ENCODE data around the gene MEF2C.
"Not testable (repeated sequence)": the region's sequence is repeated elsewhere in the genome, so short reads cannot be mapped to it uniquely, and the experiment has no call there.

MEF2C gene

DNA sequence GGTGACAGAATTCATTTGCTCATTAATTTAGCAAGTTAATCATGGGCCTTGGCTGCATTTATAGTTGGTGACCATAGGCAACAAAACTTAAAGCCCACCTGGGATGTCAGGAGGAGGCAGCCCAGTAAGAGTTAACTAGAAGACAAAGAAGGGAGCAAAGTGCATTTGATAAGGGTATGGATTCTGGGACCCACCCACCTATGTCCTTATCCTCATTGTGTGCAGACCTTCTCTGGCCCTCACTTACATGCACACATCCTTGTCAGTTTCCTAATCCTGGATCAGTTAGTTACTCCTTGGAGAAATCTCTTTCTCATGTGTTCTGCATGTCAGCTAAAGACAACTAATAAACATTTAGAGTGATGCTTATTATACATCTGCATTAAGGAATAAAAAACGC is 24.6 kb downstream of the MEF2C start:
- DNase-seq: no peak

DNA sequence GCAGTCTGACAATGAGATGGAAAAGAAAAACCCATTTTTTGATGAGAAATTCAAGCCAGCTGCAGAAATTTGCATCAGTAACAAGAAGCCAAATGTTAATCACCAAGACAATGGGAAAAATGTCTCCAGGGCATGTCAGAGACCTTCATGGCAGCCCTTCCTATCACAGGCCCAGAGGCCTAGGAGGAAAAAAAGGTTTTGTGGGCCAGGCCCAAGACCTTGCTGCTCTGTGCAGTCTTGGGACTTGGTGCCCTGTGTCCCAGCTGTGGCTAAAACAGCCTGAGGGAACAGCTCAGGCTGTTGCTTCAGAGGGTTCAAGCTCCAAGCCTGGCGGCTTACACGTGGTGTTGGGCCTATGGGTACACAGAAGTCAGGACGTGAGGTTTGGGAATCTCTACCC is 26.6 kb downstream of the MEF2C start:
- not testable (repeated sequence) for DNase-seq

DNA sequence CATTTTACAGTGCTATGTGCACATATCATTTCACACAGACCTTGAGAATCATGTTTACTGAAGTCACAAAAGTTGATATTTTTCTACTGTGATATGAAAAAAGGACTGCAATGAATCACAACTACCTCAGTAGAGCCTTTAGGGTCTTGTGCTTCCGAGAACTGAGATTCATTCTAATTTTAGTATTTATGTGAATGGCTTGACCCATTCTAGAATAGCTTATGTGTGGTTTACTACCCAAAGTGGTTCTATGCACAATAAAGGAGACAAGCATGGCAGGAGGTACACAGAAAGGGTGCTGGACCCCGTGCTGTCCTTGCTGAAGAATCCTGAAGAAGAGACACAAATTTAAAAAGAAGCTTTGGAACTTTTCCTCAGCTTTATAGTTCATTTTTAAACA is 28.2 kb downstream of the MEF2C start:
- DNase-seq: no peak

DNA sequence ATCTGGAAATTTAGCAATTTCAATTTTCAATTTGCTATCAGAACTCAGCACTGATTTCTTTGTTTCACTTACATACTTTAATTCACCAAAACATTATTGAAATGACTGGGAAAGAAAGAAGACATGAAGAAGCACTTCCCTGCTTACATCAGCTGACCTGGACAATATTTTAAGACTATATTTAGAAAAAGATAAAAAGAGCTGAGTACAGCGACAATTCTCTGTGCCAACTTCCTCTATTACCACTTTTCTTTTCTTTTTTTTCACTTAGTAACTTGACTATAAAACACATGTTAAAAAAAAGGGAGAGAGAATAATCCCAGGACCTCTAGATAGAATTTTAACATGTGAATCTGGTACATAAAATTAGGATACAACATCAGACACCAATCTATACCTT is 35.6 kb downstream of the MEF2C start:
- no peak for DNase-seq

DNA sequence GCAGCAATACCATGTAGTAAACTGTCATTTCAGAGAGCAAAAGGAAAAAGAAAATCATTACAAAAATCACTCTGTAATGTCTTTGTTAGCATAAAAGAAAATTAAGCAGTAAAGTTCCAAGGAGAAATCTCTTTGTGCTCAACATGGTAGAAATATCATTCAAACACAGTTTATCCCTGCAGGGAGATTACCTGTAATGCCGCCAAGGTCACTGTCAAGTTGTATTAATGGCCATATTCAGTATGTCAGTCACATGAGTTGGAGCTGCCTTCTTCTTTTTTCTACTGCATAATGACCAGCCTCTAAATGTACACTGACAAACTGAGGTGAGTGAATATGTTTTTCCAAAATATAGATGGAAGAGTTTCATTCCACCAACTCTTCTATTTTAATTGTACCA is 36.5 kb downstream of the MEF2C start:
- DNase-seq: no peak

DNA sequence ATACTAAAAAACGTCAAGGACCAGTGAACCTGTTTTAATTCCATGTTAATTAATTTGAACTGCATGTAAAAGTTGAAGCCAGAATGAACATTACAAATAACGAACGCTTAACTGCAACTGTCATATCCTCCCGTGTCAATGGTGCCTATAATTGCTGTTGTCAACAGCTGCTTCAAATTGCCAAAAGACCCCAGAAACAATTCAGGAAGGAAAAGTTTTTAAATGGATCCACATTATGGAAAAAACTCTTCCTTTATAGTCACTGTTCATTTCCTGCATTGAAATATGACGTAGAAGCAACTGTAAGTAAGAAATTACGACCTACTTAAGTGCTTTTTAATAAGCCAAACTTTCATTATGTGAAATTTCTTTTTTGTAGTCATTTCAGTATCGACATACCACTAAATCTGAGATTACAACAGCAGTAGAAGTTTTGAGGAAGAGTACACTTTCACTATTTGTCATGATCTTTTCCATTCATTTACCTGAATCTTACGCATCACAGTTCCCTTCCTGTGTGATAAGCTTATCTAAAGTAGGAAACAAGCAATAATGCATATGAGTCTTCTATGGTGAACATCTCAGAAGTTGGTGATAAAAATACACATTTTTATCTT is 37.8 kb downstream of the MEF2C start:
- DNase-seq: no peak

DNA sequence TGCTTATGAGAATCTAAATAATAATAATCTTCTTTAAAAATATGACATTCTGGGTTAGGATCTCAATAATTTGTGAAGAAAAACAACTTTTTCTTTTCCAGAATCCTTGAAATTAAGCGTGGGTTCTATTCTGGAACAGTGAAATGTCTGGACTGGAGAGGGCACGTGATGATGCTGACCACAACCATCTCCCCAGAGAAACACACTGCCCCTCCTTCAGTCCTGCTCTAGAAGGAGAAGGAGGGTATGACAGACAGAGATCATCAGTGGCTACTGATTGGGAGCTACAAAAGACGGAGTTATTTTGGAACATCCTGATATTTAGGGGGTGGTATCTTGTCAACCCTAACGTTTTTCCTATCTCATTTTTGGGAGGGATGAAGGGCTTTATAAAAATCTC is 40.2 kb downstream of the MEF2C start:
- no peak for DNase-seq

DNA sequence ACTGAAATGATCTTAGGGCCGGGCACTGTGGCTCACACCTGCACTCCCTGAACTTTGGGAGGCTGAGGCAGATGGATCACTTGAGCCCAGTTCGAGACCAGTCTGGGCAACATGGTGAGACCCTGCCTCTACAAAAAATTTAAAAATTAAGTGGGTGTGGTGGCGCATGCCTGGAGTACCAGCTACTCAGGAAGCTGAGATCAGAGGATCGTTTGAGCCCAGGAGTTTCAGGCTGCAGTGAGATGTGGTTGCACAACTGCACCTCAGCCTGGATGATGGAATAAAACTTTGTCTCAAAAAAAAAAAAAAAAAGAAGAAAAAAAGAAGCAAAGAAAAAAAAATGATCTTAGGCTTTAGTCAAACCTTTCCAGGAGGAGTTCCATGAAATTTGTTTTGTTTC is 41.8 kb downstream of the MEF2C start:
- no peak for DNase-seq

DNA sequence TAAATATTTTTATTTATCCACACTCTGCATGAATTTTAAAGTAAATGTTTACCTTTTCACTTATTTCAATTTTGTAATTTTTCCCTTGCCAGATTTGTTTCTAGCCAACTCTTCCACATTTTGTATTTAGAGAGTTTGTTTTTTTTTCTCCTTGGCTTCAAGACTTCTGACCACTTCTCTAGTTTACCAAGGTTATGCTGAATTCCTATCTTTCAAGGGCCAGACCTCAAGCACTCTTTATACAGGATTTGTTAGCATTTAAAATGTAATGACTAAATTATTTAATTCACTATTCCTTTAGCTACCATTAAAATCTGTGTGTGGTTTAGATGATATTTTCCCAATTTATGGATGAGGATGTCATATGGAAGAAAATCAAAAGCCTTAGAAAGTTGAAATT is 42.5 kb downstream of the MEF2C start:
- DNase-seq: no peak

DNA sequence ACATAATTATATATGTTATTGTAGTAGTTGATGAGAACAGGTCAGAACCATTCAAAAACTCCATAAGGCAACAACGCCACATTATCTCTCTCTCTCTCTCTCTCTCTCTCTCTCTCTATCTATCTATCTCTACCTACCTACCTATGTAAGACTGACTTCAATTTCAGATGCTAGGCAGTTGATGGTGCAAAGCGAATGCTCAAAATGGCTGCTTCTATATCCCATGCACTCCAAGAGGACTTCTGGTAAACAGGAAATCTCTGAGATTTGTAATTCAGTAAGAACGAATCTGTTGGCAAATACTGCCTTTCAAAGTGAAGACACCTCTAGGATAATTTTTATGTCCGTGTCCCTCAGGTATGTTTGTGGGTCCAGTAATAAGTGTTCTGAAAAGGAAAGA is 43.7 kb downstream of the MEF2C start:
- DNase-seq: no peak

DNA sequence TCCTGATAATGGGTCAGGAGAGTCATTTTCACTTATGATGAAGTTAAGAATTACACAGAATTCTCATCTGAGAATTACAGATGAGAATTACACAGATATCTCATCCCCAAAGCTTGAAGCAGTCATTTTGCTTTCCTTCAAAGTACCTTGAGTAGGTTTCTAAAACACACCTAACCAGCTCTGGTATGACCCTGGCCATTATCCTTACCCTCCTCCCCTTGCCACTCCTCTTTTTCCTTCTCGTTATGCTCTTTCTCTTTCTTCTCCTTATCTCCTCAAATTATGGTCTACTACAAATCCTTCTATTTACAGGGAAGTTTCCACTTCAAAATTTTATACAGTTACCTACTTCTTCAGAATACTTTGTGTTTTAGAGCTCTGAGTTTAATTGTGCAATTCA is 44.5 kb downstream of the MEF2C start:
- no peak for DNase-seq

DNA sequence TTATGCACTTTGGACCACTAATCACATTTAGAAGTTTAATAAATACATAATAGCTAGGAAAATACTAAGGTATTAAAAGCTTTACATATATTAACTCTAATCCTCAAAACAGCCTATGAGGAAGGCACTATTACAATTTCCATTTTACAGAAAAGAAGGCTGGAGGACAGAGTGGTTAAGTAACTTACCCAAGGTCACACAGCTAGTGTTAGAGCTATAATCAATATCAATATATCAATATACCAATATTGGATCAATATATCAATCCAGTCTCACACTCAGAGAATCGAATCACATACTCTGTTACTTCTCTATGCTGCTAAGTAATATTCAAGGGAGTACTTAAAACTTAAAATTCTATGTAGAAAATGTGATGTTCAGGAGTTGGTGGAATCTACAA is 45.2 kb downstream of the MEF2C start:
- no peak for DNase-seq

DNA sequence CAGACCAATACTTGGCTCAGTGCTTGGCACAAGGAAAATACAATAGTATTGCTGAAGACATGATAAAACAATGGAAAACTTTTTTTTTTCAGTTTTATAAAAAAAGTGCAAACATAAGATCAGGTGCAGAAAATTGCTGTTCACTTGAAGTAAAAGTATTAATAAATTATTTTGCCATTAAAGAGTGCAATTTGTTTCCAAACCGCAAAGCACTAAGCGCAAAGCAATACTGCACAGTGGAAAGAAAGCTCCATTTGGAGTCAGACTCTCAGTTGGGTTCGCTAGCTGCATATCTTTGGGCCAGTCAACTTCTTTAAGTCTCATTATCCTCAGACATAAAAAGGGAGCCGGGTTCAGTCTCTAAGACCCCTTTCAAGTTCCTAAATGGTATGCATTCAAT is 45.8 kb downstream of the MEF2C start:
- DNase-seq: no peak

DNA sequence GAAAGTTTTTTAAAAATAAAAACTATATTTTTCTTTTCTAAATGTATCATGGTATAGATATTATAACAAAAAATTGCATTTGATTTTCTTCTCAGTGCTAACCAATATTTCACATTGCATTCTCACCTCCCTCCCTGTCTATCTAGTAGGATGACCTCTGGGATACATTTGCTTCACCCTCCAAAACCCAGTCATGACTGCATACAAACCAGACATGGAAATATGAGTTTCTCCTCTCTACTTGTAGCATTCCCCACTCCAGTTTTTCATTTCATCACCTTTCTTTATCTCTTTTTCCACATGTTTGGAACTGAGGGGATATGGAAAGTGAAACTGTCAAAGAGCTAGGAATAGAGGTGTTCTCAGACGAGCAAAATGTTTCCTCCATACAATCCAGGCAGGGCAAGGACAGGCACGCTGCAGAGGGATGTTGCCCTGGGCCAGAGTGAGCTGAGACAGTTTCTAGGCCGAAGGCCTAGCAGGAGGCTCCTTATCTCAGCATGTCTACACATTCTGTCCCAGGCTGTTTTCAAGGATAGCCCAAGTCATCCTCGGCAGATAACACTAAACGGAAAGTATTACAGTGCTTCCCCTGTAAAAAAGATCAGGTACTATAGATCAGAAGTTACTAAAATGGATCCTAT is 46.7 kb downstream of the MEF2C start:
- no peak for DNase-seq

DNA sequence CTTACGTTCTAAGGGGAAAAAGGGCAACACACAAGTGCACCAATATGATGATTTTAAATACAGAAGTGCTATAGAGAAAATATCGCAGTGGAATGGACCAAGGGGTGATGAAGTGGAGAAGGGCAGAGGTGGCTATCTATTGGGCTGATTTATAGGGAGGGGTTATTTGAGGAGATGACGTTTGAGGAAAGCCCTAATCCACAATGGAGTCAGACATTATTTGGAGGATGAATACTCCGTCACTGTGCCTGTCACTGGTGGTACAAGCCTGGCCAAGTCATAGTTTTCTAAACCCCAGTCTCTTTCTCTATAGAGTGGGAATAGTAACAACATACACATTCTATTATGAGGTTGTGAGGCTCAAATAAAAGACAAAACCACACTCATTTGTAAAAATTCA is 48.5 kb downstream of the MEF2C start:
- DNase-seq: no peak

DNA sequence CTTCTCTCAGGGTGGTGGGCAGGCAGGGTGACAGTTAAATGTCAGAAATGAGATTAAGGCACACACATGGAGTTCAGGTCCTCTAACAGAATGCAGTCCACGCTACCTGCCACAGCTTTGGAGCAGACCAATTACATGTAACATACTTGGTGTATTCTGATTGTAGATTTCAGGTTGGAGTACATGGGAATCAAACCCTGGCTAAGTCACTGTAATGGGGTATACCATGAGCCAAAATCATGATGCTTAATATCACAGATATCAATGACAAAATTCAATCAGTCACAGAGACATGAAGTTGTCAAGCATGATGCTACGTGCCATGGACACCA is 48.9 kb downstream of the MEF2C start:
- no peak for DNase-seq

DNA sequence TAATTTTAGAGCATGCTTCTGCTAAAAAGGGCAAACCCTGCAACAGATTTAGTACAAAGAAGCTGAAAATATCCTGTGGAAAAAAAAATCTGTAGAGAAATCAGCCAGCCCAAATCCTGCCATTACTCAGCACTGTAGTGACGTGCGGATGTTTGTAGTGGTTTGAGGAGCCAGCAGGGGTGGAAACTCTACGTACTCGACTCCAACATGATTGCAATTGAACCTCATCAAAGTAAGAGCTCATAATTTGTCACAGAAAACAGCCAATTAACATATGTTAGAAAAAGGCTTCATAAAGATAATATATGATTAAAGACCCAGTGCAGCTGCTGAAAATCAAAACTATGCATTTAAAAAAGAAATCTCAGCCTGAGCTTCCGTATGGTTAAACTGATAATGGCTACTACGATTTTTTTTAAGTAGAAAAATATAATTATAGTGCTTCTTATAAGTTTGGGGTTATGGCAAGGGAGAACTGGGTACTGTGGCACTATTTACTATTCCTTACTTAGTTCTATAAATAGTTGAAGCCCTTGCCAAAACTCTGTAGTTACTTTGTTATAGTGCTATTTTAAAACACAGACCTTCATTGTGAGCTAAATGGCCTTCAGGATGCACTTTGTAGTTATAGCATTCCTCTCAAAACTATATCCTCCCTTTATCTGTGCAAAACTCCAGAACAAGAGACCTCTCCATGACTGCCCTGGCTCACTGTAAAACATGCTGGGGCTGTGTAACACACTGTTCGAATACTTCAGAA is 49.4 kb downstream of the MEF2C start:
- DNase-seq: no peak

DNA sequence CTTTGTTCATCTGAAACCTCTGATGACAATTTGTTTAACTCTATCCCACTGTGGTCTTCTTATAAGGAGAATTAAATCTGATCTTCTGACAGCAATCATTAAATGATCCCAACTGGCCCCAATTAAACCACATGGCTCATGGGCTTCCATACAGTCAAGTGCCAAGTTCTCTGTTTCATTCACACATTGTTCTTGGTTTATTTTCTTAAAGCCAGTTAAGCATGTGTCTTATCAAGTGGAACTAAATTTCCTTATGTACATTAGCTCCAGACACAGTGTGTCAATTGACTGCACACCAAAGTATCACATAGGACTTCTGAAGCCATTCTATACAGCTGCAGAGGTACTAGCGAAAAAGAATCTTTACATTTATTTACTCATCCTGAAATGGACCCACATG is 51.2 kb downstream of the MEF2C start:
- DNase-seq: no peak

DNA sequence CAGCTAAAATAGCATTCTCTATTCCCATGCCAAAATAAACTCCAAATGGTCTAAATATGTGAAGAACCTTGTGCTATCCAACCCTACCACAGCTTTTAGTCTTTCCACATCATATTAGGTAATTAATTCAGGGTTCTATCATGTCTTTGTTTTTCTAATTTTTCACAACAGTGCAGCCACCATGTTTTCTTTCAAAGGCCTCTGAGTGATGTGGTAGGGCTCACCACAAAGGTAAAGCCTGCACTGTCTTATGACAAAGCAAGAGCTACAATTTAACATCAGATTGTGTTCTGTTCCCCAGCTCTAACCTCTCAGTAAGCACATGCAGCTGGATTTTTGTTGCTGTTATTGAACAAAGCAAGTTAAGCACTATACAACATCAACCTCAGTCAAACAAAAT is 52.4 kb downstream of the MEF2C start:
- DNase-seq: no peak

DNA sequence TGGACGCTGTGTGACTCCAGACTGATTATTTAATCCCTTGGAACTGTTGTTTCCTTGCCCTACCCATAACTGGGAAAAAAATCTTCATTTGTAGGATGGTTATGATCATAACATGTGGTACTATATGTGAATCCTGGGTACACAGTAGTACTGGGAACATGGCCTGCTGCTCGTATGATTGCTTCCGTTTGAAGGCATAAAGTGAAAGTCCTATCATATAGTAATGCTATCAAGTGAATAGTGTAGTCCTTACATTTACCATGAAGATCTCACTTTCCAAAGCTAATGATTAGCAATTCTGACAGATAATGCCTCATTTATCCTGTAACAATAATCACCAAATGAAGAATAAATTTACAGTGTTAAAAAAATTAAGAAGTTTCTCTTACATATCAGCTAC is 53.2 kb downstream of the MEF2C start:
- no peak for DNase-seq

DNA sequence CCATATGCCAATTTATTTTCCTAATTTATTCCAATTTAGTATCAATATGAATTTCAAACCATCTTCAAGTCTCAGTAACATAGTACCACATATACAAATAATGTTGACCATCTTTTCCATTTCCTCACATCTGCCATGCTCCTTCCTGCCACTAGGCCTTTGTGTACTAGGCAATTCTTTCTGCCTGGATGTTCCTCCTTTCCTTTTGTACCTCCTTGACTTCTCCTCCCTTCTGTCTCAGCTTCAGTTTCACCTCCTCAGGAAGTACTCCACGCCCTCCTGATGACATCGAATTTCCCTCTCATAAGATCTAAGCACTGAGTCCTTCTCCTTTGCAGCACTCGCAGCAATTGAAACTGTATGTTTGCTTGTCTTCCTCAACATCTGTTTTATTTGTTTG is 53.9 kb downstream of the MEF2C start:
- no peak for DNase-seq

DNA sequence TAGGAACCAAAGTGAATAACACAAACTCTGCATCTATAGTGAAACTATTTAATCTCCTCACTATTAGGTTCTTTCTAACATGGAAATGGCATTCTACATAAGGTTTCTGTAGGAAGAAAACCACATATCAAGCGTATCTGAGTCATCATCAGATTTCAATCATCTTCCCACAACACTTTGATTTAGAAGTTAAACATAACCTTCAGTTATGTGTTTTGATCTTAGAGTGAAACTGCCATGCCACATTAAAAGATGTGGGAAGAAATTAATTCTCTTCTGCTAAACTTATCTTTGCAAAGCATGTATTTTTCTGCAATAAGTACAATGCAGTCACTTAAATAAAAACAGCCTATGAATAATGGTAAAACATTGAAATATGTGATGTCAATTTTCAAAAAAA is 55.0 kb downstream of the MEF2C start:
- DNase-seq: no peak

DNA sequence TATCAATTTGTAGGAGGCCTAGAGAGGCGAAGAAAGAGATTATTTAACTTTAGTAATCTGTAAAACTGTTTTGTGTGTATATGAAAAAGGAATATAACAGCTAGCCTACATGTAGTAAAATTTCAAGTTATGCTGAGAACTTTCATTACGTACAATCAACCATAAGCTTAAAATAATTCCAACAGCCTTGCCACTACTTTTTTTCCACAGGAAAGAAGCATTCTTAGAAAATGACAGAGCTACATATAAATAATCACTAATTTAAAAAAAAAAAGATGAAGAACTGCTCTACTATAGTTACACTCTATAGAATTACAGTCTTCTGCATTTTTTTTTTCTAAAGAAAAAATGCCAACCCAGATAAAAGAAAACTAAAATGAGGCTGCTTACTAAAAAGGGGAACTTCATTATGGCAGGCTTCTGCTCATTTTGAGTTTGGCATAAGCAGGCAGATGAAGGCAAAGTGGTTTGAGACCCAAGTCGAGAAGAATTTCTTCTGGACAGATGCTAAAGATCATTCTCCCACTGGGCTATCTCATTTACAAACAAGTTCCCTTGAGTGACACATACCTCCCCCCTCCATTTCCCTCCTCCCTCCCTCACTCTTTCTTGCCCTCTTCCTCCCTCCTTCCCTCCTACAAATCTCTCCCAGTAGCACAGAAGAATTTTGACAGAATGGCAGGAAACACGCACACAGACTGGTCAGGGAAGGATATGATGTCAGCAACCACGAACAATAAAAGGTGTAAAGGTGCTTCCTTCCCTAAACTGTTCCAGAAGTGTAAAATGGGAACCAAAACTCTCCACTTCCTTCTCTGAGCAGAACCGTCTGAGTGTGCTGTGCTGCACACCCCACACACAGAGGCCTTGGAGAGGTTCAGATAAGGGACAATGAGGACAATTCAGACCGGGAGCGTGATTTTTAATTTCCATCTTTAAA is 56.1 kb downstream of the MEF2C start:
- DNase-seq: no peak
